GM18873 (cell line): Measurements from ENCODE around the gene FBXL14.

Experiments
- ATAC-seq: cut with Tn5 transposase; IDR thresholded peaks from one replicate; pipeline ENCODE4 v1.9.1; 2021; ENCODE audit warnings: mild to moderate bottlenecking, moderate library complexity, moderate number of reproducible peaks; ENCODE audit not compliant: unreplicated experiment, low FRiP score

Gene FBXL14, protein sequence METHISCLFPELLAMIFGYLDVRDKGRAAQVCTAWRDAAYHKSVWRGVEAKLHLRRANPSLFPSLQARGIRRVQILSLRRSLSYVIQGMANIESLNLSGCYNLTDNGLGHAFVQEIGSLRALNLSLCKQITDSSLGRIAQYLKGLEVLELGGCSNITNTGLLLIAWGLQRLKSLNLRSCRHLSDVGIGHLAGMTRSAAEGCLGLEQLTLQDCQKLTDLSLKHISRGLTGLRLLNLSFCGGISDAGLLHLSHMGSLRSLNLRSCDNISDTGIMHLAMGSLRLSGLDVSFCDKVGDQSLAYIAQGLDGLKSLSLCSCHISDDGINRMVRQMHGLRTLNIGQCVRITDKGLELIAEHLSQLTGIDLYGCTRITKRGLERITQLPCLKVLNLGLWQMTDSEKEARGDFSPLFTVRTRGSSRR

DNA sequence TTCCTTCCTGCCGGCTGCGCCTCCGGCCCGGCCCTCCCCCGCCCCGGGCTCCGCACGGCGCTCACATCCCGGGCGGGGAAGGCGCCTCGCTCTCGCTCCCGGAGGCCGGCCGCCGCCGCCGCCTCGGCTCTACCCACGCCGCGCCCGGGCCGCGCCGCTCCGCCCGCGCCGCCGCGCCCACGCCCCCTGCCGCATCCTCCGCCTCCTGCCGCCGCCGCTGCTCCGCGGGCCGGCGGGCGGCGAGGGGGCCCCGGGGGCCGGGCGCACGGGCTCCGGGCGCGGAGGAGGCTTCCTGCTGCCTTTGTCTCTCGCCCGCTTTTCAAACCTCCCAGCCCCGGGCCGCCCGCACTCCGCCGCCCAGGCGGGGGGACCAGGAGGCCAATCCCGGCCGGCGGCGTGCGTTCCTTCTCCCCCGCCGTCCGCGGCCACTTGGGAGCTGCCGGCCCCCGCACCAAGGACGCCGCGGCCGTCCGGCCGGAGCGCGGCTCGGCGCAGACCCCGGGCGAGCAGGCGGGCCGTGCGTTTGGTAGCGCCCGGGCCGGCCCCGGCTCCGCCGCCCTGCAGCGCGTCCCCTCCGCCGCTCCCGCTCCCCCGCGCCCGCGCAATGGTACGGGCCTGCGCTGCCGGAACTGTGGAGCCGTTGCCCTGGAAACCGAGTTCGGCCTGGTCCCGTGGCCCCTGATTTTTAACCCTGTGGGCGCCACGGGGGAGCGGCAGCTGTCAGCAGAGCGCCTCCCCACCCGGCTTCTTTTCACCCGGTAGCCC is at the start of gene FBXL14:
FBXL14 (minus strand) TSS at position 321 of the 765 bp plus-strand sequence. CDS start 515 bp downstream, outside the sequence.
- ATAC-seq = peak; percentile 42

DNA sequence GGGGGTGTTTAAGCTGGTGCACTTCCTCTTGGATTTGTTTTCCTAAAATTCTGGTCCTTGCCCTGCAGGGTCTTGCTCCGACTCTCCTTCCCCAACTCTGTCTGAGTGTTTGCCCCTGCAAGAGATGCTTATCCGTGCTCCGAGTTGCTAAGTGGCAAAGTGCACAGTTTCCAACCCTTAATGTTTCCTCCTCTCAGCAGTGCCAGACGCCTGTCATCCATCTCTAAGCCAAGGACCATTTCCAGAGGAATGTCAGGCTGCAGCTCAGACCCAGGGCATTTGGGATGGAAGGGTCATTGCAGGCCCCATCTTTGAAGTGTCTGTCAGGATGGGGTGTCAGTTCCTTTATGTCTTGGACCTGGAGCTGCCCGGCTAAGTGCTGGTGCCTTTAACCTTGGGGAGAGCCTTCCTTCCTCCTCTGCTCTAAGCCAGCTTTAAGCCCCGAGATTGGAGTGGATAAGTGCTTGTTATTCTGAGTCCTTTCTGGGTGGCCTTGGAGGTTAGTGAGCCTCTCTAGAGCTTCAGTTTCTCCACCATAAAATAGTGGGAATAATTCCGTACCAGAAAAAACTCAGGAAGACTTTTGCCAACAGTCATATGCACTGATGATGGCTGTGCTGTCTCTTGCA is 49.6 kb upstream of the FBXL14 start:
- no peak for ATAC-seq

DNA sequence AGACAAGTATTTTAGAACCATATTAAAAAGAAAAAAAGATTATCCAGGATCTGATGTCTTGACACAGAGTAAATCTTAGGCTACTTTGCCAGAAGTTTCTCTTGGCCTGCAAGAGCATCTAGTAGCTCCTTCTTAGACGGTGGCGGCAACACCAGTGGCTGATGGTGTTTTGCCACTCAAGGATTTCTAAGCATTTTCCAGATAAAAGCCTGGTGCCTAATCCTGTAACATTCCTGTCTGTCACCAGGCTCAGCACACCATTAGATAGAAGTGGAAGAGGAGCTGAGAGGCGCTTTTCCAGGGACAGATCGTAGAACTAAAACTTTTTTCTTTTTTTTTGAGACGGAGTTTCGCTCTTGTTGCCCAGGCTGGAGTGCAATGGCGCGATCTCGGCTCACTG is 48.7 kb upstream of the FBXL14 start:
- no peak for ATAC-seq

DNA sequence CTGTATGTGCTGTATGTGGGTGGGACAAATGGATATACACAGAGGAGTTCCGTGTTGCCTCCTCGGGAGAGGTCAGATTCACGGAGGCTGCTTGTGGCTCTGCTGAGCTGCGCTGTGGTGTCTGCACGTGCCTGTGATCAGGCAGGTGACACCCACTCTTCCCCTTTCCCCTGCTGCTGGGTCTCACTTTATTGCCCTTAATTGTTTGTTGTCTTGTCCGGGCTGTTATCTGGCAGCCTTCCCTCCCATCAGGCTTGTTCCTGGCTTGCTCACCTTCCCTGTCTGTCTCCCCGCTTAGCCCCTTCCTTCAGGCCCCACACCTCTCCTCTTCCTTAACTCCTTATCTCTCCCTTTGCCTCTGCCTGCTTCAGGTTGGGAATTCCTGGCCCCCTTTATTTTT is 48.1 kb upstream of the FBXL14 start:
- ATAC-seq = no peak

DNA sequence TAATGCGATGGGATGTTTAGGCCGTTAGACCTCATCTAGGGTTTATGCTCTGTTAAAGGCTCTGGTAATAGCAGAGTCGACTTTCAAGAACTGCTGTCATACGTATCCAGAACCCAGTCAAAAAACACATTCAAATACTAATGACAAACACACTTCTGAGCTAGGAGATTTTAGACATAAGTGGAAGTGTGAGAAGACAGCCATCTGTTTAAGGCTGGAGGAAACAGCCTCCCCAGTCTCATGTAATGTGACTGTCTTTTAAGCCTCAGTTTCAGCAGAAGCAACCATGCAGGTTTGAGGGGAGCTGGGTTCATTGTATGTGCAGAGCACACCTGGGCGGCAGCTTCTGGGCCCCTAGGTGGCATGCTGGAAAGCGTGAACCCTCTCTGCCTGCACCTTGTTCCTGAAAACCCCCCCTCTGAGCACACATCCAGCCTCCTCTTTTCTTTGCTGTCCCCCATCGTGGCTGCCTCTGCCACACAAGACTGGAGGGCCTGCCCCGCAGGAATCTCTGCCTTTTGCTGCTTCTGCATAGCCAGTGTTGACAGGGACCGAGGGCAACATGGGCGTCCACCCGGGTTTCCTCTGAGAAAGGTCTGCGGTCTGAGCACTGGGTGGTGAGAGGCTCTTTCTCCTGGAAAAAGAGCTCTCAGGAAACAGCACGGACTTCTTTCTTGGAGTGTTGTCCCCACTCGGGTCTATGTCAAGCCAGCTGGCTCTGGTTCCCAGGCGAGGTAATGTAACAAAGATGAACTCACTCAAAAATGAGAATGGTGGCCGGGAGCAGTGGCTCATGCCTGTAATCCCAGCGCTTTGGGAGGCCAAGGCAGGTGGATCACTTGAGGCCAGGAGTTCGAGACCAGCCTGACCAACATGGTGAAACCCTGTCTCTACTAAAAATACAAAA is 46.2 kb upstream of the FBXL14 start:
- no peak for ATAC-seq

DNA sequence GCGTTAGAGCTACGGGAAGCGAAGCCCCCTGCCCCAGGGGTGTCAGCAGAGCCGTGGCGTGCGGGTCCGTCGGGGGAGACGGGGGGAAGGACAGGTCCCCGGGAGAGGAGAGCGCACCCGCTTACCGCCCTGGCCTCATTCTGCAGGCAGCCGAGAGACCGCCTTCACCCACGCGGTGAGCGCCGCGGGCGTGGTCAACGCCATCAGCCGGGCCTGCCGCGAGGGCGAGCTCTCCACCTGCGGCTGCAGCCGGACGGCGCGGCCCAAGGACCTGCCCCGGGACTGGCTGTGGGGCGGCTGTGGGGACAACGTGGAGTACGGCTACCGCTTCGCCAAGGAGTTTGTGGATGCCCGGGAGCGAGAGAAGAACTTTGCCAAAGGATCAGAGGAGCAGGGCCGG is 45.2 kb upstream of the FBXL14 start:
- no peak for ATAC-seq

DNA sequence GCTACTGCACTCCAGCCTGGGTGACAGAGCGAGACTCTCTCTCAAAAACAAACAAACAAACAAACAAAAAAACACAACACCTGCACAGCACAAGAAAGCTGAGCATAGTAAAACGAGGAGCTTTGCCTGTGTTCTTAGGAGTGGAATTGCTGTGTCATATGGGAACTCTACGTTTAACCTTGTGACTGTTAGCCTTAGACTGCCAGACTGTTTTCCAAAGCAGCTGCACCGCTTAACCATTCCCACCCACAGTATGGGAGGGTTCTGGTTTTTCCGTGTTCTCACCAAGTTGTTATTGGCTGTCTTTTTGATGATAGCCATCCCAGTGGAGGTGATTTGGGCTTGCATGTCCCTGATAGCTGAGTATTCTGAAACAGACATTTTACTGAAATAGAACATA is 43.8 kb upstream of the FBXL14 start:
- no peak for ATAC-seq

DNA sequence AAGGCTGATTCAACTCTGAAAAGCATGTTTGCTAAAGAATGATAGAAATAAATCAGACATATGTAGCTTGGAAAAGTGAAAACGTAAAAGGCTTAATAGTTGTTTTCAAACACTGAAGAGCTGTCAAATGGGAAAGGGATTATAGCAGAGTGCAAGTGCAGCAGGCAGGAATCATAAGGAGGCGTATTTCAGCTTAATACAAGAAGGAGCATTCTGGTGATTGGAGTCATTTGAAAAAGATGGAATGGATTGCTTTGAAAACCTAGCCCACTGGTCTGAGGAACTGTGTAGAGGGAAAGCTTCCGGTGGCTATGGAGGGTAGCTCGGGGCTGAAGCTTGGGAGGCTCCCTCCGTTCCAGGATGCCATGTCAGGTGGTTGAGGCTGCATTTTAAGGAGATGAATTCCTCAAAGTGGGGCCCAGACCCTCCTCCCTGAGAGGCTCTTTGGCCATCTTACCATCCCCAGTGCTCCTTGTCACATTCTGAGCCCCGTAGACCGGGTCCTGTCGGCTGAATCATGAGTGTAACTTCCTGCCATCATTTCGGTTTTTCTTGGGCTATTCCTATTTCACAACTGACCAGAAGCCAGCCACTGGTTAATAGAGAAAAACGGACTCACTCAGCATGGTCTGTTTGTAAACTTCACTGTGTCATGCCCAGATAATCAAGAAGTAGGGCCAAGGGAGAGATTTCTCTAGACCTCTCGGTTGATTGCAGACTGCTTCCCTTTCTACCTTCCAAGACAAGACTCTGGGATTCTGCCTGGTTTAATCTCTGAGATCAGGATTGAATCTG is 41.1 kb upstream of the FBXL14 start:
- no peak for ATAC-seq

DNA sequence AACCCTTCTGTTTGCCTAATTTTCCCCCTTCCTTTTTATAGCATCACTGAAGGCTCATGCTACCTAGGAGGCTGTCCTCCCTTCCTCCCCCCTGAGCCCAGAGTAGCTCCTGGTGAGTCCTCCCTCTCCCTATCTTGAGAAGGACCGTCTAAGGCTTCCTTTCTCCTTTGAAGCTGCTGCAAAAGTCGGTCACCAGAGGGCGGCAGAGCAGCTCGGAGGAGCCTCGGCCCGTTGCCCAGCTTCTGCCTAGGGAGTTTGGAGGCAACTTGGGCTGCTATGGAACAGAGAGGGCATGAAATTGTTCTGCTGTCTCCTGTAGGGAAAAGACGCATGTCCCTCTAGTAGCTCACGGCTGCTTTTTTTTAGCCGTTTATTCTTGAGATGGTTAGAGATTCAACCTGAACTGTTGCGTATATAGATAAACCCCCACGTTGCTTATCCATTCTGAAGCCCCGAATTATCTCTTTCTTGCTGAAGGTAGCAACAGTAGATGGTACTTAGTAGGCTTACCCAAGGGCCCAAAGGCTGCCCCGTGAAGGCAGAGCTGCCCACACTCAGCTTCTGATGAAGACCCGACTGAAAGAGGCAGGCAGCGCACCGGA is 40.3 kb upstream of the FBXL14 start:
- no peak for ATAC-seq

DNA sequence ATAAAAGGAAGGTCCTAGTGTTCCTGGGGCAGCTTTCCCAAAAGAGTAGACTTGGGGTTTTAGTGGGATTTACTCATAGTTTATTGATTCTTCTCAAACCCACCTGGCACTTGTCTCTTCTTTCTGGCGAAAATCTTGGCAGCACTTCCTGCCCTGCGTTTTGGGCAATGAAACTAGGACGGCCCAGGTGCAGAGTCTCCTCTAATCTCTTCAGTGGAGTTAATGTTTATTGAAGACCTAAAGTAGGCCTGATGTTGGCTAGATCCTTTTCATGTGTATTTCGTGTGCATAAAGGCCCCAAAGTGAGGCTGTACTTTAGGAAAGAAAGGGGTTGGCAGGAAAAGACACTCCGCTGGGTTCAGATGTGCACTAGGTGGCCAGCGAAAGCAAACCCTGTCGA is 39.8 kb upstream of the FBXL14 start:
- no peak for ATAC-seq

DNA sequence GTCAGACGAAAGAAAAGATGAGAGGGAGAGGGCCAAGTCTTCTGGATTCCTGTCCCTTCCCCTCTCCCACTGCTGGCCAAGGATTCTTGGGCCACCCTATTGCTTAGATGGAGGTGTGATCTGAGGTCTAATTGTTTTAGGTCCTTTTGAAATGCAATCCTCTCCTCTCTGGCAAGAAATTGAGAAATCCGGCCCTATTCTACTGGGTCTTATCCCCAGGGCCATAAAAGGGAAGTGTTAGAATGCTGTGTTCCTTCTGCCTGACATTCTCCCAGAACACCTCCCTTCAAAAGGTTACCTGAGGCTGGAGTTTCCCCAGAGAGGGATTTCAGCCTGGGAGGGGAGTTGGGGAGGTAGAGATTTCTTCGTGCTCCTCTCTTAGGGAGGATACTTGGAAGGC is 39.1 kb upstream of the FBXL14 start:
- no peak for ATAC-seq

DNA sequence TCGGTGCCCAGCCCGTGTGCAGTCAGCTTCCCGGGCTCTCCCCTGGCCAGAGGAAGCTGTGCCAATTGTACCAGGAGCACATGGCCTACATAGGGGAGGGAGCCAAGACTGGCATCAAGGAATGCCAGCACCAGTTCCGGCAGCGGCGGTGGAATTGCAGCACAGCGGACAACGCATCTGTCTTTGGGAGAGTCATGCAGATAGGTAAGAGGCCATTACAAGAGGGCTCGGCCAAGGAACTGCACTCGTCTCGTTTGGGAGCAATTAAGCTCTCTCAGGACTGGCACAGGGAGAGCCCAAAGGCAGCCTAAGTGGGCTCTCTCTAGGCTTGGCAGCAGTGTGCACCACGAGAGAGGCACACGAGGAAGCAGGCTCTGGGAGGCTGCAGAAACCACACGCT is 38.3 kb upstream of the FBXL14 start:
- no peak for ATAC-seq

DNA sequence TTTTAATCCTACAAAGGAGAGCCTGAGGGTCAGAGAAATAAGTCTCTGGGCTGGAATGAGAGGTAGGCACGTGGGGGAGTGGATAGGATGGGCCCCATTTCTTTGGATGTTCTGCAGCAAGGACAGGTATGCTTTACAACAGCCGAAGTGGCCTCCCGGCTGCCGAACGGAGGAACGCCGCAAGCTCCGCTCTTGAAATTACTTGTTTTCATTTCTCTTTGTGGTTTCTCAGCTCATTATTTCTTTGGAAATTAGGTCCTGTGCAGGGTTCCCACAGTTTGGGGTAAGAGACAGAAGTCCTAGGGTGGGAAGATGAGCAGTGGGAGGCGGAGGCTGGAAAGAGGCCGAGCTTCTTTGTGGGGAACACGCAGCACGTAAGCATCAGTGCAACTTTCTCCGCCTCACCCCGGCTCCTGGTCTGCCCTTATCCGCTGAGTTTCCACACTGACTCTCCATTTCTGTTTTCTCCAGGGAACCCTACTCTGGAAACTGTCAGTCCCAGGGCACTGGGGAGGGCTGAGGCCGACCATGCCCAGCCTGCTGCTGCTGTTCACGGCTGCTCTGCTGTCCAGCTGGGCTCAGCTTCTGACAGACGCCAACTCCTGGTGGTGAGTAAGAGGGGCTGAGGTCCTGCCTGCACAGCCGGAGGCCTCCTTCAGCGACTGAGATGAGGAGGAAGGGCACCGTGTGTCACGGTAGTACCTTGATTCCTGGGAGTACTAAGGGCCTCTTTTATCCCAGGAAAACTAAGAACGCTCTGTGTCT is 36.6 kb upstream of the FBXL14 start:
- no peak for ATAC-seq

DNA sequence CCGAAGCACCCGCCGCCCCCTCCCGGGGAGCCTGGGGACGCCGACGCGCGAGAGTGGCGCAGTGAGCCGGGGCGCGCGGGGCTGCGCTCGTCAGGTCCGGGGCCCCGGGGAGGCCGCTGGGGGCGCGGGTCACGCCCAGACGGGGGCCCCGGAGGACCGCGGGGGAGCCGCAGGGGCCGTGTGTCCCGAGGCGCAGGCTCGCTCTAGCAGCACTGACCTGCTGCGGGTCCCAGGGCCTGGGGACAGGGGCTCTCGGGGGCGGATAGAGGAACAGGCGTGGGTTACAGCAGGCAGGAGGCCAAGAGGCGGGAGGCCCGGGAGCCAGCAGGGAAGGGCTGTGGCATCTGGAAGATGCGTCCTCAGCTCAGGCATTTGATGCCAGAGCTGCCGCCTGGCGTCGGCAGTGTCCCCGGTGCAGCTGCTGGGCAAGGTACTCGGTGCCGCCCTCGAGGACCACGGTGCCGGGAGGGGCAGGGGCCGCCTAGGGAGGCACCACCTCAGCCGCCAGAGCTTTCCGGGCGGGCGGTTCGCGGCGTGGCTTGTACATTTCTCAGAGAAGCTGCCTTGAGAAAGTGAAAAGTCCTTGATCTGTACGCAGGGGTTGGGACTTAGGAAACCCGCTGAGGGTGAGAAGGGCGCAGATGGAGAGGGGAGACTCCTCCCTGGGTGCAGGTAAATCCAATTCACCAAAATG is 35.9 kb upstream of the FBXL14 start:
- ATAC-seq = no peak

DNA sequence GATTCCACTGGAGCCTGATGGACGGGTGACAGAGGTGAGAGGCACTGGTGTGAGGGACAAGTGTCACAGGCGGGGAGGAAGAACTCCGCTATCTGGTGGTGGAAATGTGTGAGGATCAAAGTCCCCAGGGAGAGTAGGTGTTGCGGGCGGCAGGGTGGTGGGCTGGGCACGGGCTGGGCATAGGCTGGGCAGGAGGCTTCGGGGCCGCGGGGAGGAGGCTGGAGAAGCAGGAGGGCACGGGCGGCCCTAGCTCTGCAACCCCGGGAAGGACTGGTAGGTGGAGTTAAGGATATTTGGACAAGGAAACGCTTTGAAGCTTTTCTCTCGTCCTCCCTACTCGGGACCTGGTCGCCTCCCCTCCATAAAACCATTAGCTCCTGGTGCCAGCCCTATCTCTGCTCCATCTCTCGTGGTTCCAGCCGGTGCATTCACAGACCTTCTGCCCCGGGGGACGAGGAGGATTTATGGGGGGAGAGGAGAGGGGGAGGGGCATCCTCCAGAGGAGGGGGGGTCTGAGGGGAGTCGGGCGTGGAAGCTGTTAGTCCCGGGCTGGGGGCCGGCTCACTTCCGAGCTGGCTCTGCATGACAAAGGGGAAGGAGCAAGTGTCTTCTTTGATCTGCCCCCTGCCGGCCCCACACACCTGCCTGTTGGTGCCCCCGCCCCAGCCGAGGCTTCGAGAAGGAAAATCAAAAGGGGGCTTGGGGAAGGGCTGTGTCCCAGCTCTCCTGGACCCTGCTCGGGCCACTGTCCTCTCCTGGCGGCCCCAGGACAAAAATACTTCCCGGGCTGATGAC is 35.2 kb upstream of the FBXL14 start:
- no peak for ATAC-seq

DNA sequence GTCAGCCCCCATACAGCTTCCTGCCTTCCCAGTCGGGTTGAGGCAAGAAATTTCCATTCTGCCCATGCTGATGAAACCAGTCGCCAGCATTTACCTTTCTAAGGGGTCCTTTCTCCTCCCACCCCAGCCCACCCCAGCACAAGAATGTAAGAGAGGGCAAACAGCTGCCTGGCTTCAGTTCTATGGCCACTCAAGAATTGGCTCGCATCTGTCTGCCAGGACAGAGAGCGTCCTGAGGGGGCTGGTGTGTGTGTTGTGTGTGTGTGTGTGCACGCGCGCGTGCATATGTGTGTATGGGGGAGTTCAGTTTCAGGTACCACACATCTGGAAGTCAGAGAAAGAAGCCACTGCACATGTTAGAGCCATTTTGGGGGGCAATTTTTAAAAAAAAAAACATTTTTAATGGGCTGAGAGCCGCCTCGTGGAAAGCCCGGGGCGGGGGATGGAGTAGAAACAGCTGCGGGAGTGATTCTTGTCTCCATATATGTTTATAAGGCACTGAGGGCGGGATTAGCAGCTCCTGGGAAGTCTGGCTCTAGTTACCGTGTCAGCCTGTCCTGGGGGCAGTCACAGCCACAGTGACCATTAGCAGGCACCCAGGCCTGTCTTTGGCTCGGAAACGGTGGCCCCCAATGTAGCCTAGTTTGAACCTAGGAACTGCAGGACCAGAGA is 34.4 kb upstream of the FBXL14 start, which contains the start of gene WNT5B:
WNT5B (plus strand) TSS at position 566 of the 672 bp plus-strand sequence. CDS start 2,124 bp downstream, outside the sequence.
- no peak for ATAC-seq
